AG04449 (cell line): ENCODE measurements around the gene LTBP2.

Experiments used
- CTCF ChIA-PET: fragments of 350-600 bp; formaldehyde crosslinking; extraction: SDS; loops from one replicate; lab custom pipeline; 2021; ENCODE audit warnings: antibody characterized with exemption; lab: Yijun Ruan, JAX
- POLR2A ChIA-PET: fragments of 400-600, 350-600 bp; formaldehyde crosslinking; extraction: SDS; loops from one replicate; lab custom pipeline; 2020; ENCODE audit warnings: antibody characterized with exemption, inconsistent platforms; lab: Yijun Ruan, JAX
- DNase-seq: peaks from one replicate; pipeline ENCODE4 v3.0.0-alpha.2; 2010; ENCODE audit warnings: low read depth, low spot score
- H3K4me3 ChIP-seq: 2 replicates; pipeline ENCODE4 v1.5.1; 2011; ENCODE audit warnings: low read depth, mild to moderate bottlenecking, control low read depth, low read length
- CTCF ChIP-seq: IDR thresholded peaks from one replicate; pipeline ENCODE4 v1.5.1; 2011; ENCODE audit warnings: mild to moderate bottlenecking, moderate library complexity, low read length, control low read depth, inconsistent platforms; ENCODE audit not compliant: insufficient read depth; ENCODE audit errors: missing control alignments

LTBP2 gene

GRCh38 chr14:74620497-74620921 lies 8.5 kb upstream of the LTBP2 start:
- no peak for TF ChIP-seq CTCF
- CTCF ChIA-PET: interaction anchor here (1.1 to 6.6 kb wide), 4 partner anchors 8 to 33 kb away, joined by 3 to 49 read pairs (median 29); partner anchors contain the start of gene LTBP2
- no peak overlapping the region for H3K4me3 ChIP-seq
- DNase-seq: peak; percentile 73
- POLR2A ChIA-PET: interaction anchor here (0.9 to 2.5 kb wide), 4 partner anchors 10 to 29 kb away, joined by 3 to 13 read pairs (median 6); no protein-coding TSS in a partner anchor

- peak; percentile 94 for DNase-seq
- POLR2A ChIA-PET: interaction anchor here (0.7 to 2.5 kb wide), 9 partner anchors 9 to 51 kb away, joined by 3 to 29 read pairs (median 4); no protein-coding TSS in a partner anchor
- no peak for TF ChIP-seq CTCF
- H3K4me3 ChIP-seq: no peak overlapping the region
- CTCF ChIA-PET: interaction anchor here (1.0 to 6.6 kb wide), 11 partner anchors 8 to 184 kb away, joined by 3 to 49 read pairs (median 6); partner anchors contain the start of gene LTBP2
Observed at GRCh38 chr14:74619672-74620131, 7.7 kb upstream of the LTBP2 start.

GRCh38 chr14:74618078-74618952 lies 6.3 kb upstream of the LTBP2 start:
- ChIA-PET POLR2A (interaction anchor here (0.6 to 2.5 kb wide), 10 partner anchors 9 to 125 kb away, joined by 3 to 29 read pairs (median 4); partner anchors contain the start of genes ISCA2 and NPC2), CTCF (interaction anchor here (0.7 to 6.6 kb wide), 18 partner anchors 8 to 185 kb away, joined by 3 to 49 read pairs (median 4); partner anchors contain the start of genes LTBP2 and YLPM1)
- DNase-seq: no peak
- no peak overlapping the region for H3K4me3 ChIP-seq
- no peak for TF ChIP-seq CTCF

- ChIA-PET POLR2A (interaction anchor here (0.5 to 2.0 kb wide), 6 partner anchors 8 to 225 kb away, joined by 3 to 18 read pairs (median 4); partner anchors contain the start of gene YLPM1), CTCF (interaction anchor here (0.6 to 5.2 kb wide), 18 partner anchors 7 to 186 kb away, joined by 3 to 49 read pairs (median 4); partner anchors contain the start of genes AREL1, FCF1, LTBP2 and YLPM1)
- TF ChIP-seq CTCF: no peak
- H3K4me3 ChIP-seq: no peak overlapping the region; the same call in 1 of the 2 replicates
- DNase-seq: no peak
Observed at GRCh38 chr14:74616996-74617700, 5.1 kb upstream of the LTBP2 start.

- H3K4me3 ChIP-seq: no peak overlapping the region
- no peak for DNase-seq
- ChIA-PET POLR2A (interaction anchor here (0.6 to 2.0 kb wide), 5 partner anchors 40 to 226 kb away, joined by 3 to 18 read pairs (median 5); partner anchors contain the start of gene YLPM1), CTCF (interaction anchor here (0.6 to 5.2 kb wide), 16 partner anchors 11 to 187 kb away, joined by 3 to 27 read pairs (median 4); partner anchors contain the start of genes AREL1 and FCF1)
- TF ChIP-seq CTCF: no peak
Observed at GRCh38 chr14:74616507-74616906, 4.5 kb upstream of the LTBP2 start.
